Esophagus squamous epithelium (tissue), 5 donors: ENCODE results near the gene FABP3. TPM values are rescaled to one million over a fixed set of nuclear protein-coding genes. Genes with fewer than 3 reads are reported as not detected.

ENCODE experiments used
- DNase-seq: peaks from one replicate; lab custom pipeline; 2025; lab: John Stamatoyannopoulos, UW
- H3K27ac ChIP-seq, 4 donors: fragments of 200-600 bp; sonication (generic); one replicate each; pipeline ENCODE4 v1.5.1; 2016 to 2019; ENCODE audit warnings: mild to moderate bottlenecking in 1 of 4
- H3K27me3 ChIP-seq, 4 donors: fragments of 200-600 bp; sonication (generic); 1 replicate in 3 of 4; 2 replicates in 1 of 4; pipeline versions ENCODE4 v1.5.1 to v1.6.0; 2017 to 2021; ENCODE audit warnings: antibody characterized with exemption in 1 of 4
- H3K36me3 ChIP-seq, 3 donors: fragments of 200-600 bp; sonication (generic); one replicate each; pipeline ENCODE4 v1.5.1; 2016 to 2019
- H3K4me1 ChIP-seq, 3 donors: fragments of 200-600 bp; sonication (generic); one replicate each; pipeline ENCODE4 v1.5.1; 2017 to 2019
- H3K4me3 ChIP-seq, 4 donors: fragments of 200-600 bp; sonication (generic); 1 replicate in 3 of 4; 2 replicates in 1 of 4; pipeline ENCODE4 v1.5.1; 2016 to 2019; ENCODE audit warnings: mild to moderate bottlenecking in 2 of 4, moderate library complexity in 1 of 4
- H3K9me3 ChIP-seq, 3 donors: fragments of 200-600 bp; sonication (generic); one replicate each; pipeline ENCODE4 v1.5.1; 2016 to 2019
- POLR2A ChIP-seq, 4 donors: fragments of 450-650 bp; IDR thresholded peaks; one replicate each; pipeline ENCODE4 v1.6.1; 2017; ENCODE audit warnings: antibody characterized with exemption in 4 of 4, mild to moderate bottlenecking in 4 of 4, moderate library complexity in 3 of 4
- WGBS, 2 donors: methylation state at CpG; one replicate each; pipeline ENCODE4 v1.1.5; 2018; 5-methylcytosine and 5-hydroxymethylcytosine counted together
- intact Hi-C: fragments of 100-400 bp; cut with DNase I; formaldehyde crosslinking; loops from one replicate; pipeline ENCODE4 v1.15.0; 2022
- total RNA-seq, 4 donors: library from RNA; depleted of rRNA; stranded (reverse); fragments of >200 nt; gene quantifications; one replicate each; pipeline ENCODE4 v1.1.0, GENCODE V29; 2016
- TF ChIP-seq, protein P1 (sequence below), 6 experiments: fragments of 450-650 bp in 4 of 6; fragments of 200-600 bp in 2 of 6; sonication (generic) in 2 of 6; IDR thresholded peaks; one replicate each; pipeline ENCODE4 v1.5.1; 2016 to 2019; ENCODE audit warnings: antibody characterized with exemption in 6 of 6, mild to moderate bottlenecking in 4 of 6, moderate library complexity in 4 of 6
- donor health status: DM: yes; HTN: yes; CAD: no.

Gene FABP3
- total RNA-seq, 4 donors from 2014 or later, result 0.57 to 7.6 TPM; not detected in 2

DNA sequence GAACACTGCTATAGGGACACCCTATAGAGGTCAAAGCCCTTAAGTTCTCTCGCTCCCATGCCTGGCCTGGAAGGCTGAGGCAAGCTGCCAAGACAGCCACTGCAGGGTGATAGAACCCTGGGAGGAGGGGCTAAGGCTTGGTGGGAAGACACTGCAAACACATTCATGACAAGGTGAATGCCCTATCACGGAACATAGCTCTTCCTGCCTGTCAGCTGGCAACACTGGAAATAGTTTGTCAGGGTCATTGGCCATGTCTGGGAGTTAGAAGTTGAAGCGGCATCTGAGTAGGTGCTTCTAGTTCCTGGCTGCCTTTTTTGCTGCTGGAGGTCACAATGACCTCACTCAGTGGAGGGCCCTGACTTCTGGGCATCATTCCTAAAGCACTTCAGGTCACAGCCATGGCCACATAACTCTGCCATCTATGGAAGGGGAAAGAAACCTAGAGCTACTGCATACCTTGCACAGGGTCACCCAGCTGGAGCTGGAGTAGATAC is 4.2 kb downstream of the FABP3 start:
- no peak overlapping the region for H3K4me3 ChIP-seq
- H3K4me1 ChIP-seq, result peaks cover 10 to 18% (median 12%) of the 10 kb centered on the region in 3 donors
- H3K27me3 ChIP-seq, result peaks cover 0 to 5% (median 0%) of the 10 kb centered on the region in 4 donors
- no peak overlapping the region for H3K27ac ChIP-seq
- TF ChIP-seq POLR2A (IDR thresholded peaks at IDR 0.05), result no peak
- TF ChIP-seq, protein P1, sequence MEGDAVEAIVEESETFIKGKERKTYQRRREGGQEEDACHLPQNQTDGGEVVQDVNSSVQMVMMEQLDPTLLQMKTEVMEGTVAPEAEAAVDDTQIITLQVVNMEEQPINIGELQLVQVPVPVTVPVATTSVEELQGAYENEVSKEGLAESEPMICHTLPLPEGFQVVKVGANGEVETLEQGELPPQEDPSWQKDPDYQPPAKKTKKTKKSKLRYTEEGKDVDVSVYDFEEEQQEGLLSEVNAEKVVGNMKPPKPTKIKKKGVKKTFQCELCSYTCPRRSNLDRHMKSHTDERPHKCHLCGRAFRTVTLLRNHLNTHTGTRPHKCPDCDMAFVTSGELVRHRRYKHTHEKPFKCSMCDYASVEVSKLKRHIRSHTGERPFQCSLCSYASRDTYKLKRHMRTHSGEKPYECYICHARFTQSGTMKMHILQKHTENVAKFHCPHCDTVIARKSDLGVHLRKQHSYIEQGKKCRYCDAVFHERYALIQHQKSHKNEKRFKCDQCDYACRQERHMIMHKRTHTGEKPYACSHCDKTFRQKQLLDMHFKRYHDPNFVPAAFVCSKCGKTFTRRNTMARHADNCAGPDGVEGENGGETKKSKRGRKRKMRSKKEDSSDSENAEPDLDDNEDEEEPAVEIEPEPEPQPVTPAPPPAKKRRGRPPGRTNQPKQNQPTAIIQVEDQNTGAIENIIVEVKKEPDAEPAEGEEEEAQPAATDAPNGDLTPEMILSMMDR (IDR thresholded peaks at IDR 0.05), result no peak
- peaks cover 0 to 41% (median 7%) of the 10 kb centered on the region in 3 donors for H3K36me3 ChIP-seq
- WGBS, 2 donors, result 88 to 100% methylated on average over 1 to 3 of the region's 3 CpGs
- no peak for DNase-seq
- intact Hi-C loops, result no loop called here
- H3K9me3 ChIP-seq, result no peaks in the 10 kb centered on the region

DNA sequence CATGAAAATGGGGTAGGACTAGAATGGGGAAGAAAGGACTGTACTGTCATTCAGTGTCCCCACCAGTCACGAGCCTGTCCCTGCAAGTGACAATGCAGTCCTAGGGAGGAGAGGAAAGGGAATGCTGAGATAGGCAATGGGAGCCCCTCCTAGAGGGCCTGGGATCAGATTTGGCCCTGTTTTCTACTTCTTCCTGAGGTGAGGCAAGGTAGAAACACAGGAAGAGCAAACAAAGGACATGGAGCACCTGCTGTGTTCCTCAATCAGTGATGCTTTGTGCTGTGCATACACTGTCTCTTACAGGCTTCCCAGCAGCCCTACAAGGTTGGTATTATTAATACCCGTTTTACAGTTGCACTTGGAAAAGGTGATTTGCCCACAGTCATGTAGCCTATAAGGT is 6.1 kb downstream of the FABP3 start:
- H3K9me3 ChIP-seq, result no peaks in the 10 kb centered on the region
- H3K27me3 ChIP-seq, result no peaks in the 10 kb centered on the region
- H3K27ac ChIP-seq, result no peak overlapping the region
- intact Hi-C loops, result no loop called here
- no peak overlapping the region for H3K4me3 ChIP-seq
- no peak for TF ChIP-seq POLR2A (IDR thresholded peaks at IDR 0.05)
- TF ChIP-seq, protein P1 (IDR thresholded peaks at IDR 0.05), result no peak
- 60 to 71% methylated on average over 2 of the region's 2 CpGs for WGBS, 2 donors
- H3K36me3 ChIP-seq, result peaks cover 0 to 59% (median 7%) of the 10 kb centered on the region in 3 donors
- no peak for DNase-seq
- H3K4me1 ChIP-seq, result no peaks in the 10 kb centered on the region

DNA sequence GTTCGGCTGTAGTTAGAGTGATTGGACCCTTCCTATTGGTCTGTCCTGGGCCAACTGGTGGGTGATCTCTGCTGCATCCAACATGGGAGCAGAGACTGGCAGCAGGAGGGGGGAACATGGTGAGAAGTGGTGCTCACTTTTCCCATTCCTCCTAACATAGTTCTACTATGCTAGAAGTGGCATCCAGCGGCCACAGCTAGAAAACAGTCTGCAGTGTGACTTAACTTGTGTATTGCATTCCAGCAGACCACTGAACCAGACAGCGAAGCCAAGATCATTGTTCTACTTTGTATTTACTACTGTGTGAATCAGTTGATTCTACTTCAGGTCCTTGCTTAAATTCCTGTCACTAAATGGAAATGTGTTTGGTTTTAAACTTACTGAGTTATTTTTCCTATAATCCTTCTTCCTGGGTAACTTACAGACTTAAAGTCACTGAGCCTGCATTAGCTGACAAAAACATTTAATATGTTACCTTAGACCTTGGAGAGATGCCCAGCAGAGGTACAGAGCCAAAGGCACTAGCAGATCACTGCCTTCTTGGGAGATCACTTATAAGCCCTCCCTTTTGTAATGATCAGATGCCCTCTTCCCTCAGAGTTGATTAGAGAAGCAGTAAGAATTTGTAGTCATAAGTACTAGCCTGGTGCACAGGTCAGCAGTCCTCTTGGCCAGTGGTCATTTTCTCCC is 8.2 kb downstream of the FABP3 start:
- no peak overlapping the region for H3K27ac ChIP-seq
- no peak overlapping the region for H3K4me3 ChIP-seq
- intact Hi-C loops, result no loop called here
- H3K4me1 ChIP-seq, result no peaks in the 10 kb centered on the region
- 89 to 93% methylated on average over 3 of the region's 3 CpGs for WGBS, 2 donors
- no peak for DNase-seq
- TF ChIP-seq POLR2A (IDR thresholded peaks at IDR 0.05), result no peak
- TF ChIP-seq, protein P1 (IDR thresholded peaks at IDR 0.05), result no peak
- no peaks in the 10 kb centered on the region for H3K9me3 ChIP-seq
- H3K36me3 ChIP-seq, result peaks cover 0 to 80% (median 12%) of the 10 kb centered on the region in 3 donors
- H3K27me3 ChIP-seq, result no peaks in the 10 kb centered on the region

DNA sequence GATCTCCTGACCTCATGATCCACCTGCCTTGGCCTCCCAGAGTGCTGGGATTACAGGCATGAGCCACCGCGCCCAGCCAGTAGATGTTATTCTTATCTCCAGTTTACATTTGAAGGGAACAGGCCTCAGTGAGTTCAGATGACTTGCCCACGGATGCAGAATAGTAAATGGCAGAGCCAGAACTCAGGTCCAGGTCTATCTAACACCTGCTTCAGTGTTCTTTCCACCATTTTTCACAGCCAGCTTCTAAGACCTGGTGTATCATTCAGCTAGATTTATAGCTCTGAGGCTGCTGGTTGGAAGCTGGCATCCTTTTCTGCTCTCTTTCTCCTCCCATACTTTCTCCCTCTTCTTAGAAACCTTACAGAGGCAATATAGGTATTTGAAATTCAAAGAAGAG is 10.8 kb downstream of the FABP3 start:
- intact Hi-C loops, result no loop called here
- TF ChIP-seq, protein P1 (IDR thresholded peaks at IDR 0.05), result no peak
- TF ChIP-seq POLR2A (IDR thresholded peaks at IDR 0.05), result no peak

DNA sequence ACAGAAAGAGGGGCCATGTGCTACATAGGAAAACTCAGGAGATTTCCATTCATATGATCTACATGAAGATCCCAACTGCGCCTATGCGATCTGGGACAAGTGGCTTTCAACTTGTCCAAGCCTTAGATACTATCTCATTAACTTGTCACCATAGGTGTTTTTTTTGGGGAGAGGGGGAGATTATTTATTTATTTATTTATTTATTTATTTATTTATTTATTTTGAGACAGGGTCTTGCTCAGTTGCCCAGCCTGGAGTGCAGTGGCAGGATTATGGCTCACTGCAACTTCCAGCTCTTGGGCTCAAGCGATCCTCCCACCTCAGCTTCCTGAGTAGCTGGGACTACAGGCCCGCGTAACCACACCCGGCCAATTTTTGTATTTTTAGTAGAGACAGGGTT is 11.3 kb downstream of the FABP3 start:
- Histone ChIP-seq H3K4me1 (no peaks in the 10 kb centered on the region), H3K27ac (no peak overlapping the region), H3K36me3 (peaks cover 0 to 86% (median 12%) of the 10 kb centered on the region in 3 donors), H3K27me3 (no peaks in the 10 kb centered on the region), H3K4me3 (no peak overlapping the region), H3K9me3 (no peaks in the 10 kb centered on the region)
- no peak for DNase-seq
- intact Hi-C loops, result no loop called here
- TF ChIP-seq, protein P1 (IDR thresholded peaks at IDR 0.05), result no peak
- no peak for TF ChIP-seq POLR2A (IDR thresholded peaks at IDR 0.05)
- WGBS, 2 donors, result 90 to 96% methylated on average over 6 of the region's 6 CpGs

More for the DNA sequence above, 10.8 kb downstream of the FABP3 start:
- WGBS, 2 donors, result 75 to 91% methylated on average over 1 to 3 of the region's 3 CpGs
- no peaks in the 10 kb centered on the region for H3K4me1 ChIP-seq
- H3K36me3 ChIP-seq, result peaks cover 0 to 86% (median 12%) of the 10 kb centered on the region in 3 donors
- no peak overlapping the region for H3K27ac ChIP-seq
- H3K4me3 ChIP-seq, result no peak overlapping the region
- H3K27me3 ChIP-seq, result no peaks in the 10 kb centered on the region
- DNase-seq, result no peak
- no peaks in the 10 kb centered on the region for H3K9me3 ChIP-seq
